Stimulated activated CD4-positive, alpha-beta T cell treated with anti-CD3 and anti-CD28 coated beads, Interleukin-4, amount 100 ng/mL, for 24 hours (primary cell): ENCODE results near the gene HTRA3.

Experiments
- DNase-seq: peaks from one replicate; pipeline ENCODE4 v3.0.0-alpha.2; 2020

Gene HTRA3

GRCh38 chr4:8297691-8298485 is 28.3 kb downstream of the HTRA3 start:
- no peak for DNase-seq

GRCh38 chr4:8300832-8301231 is 31.3 kb downstream of the HTRA3 start:
- no peak for DNase-seq

- DNase-seq, result no peak
These were observed 32.5 kb downstream of the HTRA3 start for GRCh38 chr4:8301851-8302730.

DNA sequence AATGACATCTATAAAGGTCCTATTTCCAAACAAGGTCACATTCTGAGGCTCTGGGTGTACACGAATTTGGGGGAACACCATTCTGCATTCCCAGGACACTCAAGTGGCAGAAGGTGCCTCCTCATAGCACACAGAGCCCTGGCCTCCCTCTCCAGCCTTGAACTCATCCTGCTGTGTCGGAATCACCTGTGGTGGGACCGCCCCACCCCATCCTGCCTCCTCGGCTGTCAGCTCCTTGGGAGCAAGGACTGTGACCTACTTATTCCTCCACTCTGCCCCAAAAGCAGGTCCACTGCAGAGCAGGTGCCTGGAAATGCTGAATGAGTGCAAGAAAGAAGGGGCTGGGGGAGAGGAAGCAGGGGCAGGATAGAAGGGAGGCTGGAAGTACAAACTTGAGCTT is 33.5 kb downstream of the HTRA3 start:
- DNase-seq, result no peak

DNA sequence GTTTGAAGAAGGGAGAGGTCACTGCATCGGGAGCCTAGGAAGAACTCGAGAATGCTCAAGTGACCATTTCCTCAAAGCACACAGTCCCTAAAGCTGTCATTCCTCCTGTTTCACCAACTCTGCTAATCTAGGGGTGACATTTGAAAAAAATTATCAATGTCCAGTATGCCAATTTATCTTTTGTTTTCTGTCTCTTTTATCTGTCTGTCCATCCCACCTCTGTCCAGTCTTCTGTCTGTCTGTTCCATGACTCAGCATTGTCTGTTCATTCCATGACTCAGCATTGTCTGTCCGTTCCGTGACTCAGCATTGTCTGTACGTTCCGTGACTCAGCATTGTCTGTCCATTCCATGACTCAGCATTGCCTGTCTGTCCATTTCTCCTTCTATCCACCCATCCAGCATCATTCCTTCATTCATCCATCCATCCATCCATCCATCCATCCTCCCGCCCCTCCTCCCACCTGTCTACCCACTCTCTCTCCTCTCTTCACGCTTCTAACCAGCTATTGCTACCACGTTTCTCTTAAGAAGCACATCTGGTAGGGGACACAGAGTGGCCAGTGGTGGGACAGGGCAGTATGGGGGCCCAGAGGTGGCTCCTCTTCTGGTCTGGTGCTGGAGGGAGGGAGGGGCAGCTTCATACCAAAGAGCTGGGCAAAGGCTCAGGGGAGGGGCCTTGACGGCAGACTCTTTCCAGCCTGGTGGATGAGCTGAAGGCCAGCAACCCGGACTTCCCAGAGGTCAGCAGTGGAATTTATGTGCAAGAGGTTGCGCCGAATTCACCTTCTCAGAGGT is 34.1 kb downstream of the HTRA3 start:
- no peak for DNase-seq

- no peak for DNase-seq
These were observed 35.5 kb downstream of the HTRA3 start for GRCh38 chr4:8304827-8305695.

GRCh38 chr4:8305851-8306471 is 36.4 kb downstream of the HTRA3 start:
- DNase-seq, result no peak

DNA sequence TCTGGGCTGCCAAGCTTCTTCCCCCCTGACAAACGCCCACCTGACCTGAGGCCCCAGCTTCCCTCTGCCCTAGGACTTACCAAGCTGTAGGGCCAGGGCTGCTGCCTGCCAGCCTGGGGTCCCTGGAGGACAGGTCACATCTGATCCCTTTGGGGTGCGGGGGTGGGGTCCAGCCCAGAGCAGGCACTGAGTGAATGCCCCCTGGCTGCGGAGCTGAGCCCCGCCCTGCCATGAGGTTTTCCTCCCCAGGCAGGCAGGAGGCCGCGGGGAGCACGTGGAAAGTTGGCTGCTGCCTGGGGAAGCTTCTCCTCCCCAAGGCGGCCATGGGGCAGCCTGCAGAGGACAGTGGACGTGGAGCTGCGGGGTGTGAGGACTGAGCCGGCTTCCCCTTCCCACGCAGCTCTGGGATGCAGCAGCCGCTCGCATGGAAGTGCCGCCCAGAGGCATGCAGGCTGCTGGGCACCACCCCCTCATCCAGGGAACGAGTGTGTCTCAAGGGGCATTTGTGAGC is 37.0 kb downstream of the HTRA3 start:
- no peak for DNase-seq

GRCh38 chr4:8307121-8307520 is 37.6 kb downstream of the HTRA3 start:
- no peak for DNase-seq

- no peak for DNase-seq
These were observed 38.2 kb downstream of the HTRA3 start for GRCh38 chr4:8307714-8308113.

- DNase-seq, result no peak
These were observed 38.6 kb downstream of the HTRA3 start for GRCh38 chr4:8308144-8308543.

- no peak for DNase-seq
These were observed 39.6 kb downstream of the HTRA3 start for GRCh38 chr4:8308856-8309771.

DNA sequence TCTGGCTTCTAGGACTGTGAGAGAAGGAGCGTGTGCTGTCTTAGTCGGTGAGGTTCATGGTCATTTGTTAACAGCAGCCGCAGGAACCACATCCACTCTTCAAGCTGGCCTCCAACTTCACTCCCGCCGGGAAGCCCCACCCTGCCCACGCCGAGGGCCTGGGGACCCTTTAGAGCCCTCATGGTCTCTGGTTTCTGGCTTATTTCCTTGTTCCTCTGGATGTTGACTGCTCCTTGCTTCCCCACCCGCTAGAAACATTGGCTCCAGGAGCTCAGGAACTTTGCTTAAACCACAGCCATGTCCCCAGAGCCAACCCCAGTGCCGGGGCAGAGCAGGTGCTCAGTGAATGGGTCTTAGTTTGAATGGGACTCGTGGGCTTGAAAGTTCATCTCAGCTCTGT is 40.8 kb downstream of the HTRA3 start:
- DNase-seq, result no peak

GRCh38 chr4:8311101-8312068 is 41.8 kb downstream of the HTRA3 start:
- DNase-seq, result no peak

- no peak for DNase-seq
These were observed 42.5 kb downstream of the HTRA3 start for GRCh38 chr4:8312069-8312445.

- DNase-seq, result no peak
These were observed 43.4 kb downstream of the HTRA3 start for GRCh38 chr4:8312976-8313375.

DNA sequence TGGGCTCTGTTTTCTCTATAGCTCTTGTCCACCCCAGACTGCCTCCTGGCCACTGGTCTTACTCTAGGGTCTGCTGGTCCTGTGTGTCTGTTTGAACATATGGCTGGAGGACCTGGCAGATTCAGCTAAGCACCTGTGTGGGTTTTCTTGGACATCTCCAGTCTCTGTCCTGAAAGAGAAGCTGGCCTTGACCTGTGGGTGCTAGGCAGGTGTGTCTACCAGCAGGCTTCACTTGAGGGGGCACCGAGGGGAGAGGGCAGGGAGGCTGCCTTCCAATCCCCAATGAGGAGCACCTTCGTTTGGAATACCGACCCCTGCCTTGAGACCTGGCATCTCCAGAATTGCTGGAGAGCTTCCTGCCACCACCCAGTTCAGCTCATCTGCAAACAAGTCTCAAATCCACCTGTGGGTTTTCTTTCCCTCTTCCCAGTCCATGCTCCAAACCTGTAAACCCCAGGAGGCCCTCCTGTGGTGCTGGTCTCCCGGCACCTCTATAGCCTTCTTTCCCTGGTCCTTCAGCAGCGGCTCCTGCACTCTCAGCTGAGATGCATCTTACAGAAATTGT is 45.2 kb downstream of the HTRA3 start:
- no peak for DNase-seq

DNA sequence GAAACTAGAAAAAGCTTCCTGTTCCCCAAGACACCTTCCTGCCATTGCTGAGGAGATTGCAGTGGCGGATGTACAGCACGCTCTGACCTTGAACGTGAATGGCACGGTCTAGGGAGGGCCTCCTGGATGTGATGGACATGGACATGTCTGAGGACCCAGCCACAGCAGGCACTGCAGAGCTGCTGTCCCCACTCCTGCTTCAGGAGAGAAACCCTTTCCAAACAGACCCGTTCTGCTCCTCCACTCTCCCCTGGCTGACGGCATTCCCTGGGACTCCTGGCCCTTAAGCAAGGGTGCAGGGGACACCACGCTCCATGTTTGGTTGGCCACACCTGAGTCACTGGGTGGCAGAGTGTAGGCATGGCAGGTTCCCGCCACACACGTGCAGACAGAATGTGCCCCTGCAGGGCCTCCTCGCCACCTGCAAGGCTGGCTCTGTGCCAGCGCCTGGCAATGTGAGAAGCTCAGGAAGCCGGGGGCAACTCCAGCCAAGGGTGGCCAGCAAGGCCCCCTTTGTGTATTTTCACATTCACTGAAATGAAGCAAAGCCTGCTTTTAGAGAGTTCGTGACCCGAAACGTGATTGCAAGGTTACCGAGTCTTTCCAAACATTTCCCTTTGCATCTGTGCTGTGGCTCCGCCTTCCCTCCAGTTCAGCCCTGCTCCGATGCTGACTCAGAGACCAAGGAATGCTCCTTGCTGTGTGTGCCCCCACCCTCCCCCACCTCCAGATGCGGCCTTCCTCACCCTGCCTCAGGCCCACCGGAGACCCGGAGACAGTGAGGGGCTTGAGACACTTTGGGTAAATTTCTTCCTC is 46.1 kb downstream of the HTRA3 start:
- no peak for DNase-seq
